Measurements from ENCODE around the gene TBC1D24.

The TBC1D24 gene

DNA sequence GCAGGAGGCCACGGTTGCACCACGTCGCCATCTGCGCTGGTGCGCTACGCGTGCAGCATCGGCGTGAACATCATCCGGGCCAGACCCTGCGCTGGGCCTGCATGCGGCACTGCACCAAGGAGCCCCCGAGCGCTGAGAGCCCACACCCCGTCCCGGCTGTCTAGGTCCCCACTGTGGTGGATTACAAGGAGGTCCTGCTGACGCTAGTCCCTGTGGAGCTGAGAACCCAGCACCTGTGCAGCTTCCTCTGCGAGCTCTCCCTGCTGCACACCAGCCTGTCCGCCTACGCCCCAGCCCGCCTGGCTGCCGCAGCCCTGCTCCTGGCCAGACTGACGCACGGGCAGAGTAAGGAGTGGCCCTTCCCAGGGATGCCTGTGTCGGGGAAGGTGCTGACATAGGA lies 25.8 kb upstream of the TBC1D24 start:
- Histone ChIP-seq H3K36me3 (peaks cover 98% of the 10 kb centered on the region), H3K4me3 (no peak overlapping the region), H3K27me3 (no peaks in the 10 kb centered on the region), H3K9me3 (no peaks in the 10 kb centered on the region), H3K4me1 (peaks cover 25% of the 10 kb centered on the region), H3K27ac (no peak overlapping the region), H3K4me2 (no peak overlapping the region), H3K9ac (no peak overlapping the region), H4K20me1 (peaks cover 54% of the 10 kb centered on the region)
- no peak for TF ChIP-seq Cebpa-rat (IDR thresholded peaks at IDR 0.05)

- Histone ChIP-seq H4K20me1 (peaks cover 56% of the 10 kb centered on the region), H3K27me3 (no peaks in the 10 kb centered on the region), H3K9me3 (no peaks in the 10 kb centered on the region), H3K4me3 (no peak overlapping the region), H3K4me1 (peaks cover 25% of the 10 kb centered on the region), H3K36me3 (peaks cover 98% of the 10 kb centered on the region), H3K9ac (no peak overlapping the region), H3K27ac (peak overlapping the region; percentile 63; the same call in 1 of the 2 replicates), H3K4me2 (peak overlapping the region; percentile 55; the same call in 1 of the 2 replicates)
- TF ChIP-seq Cebpa-rat (IDR thresholded peaks at IDR 0.05), result no peak
These were observed 24.4 kb upstream of the TBC1D24 start for GRCh38 chr16:2450535-2450934.

GRCh38 chr16:2450975-2451381 lies 23.9 kb upstream of the TBC1D24 start:
- Histone ChIP-seq H3K27ac (peak overlapping the region; percentile 63), H3K9ac (peak overlapping the region; percentile 53; the same call in 1 of the 2 replicates), H4K20me1 (peaks cover 57% of the 10 kb centered on the region), H3K36me3 (peaks cover 98% of the 10 kb centered on the region), H3K4me1 (peaks cover 25% of the 10 kb centered on the region), H3K4me3 (no peak overlapping the region), H3K4me2 (peak overlapping the region; percentile 55), H3K27me3 (no peaks in the 10 kb centered on the region), H3K9me3 (no peaks in the 10 kb centered on the region)
- no peak for TF ChIP-seq Cebpa-rat (IDR thresholded peaks at IDR 0.05)

GRCh38 chr16:2451851-2452320 lies 23.0 kb upstream of the TBC1D24 start:
- peak overlapping the region; percentile 63 for H3K27ac ChIP-seq
- H3K4me1 ChIP-seq, result peaks cover 25% of the 10 kb centered on the region
- H3K4me3 ChIP-seq, result no peak overlapping the region
- no peaks in the 10 kb centered on the region for H3K9me3 ChIP-seq
- peak overlapping the region; percentile 55 for H3K4me2 ChIP-seq
- H3K9ac ChIP-seq, result peak overlapping the region; percentile 53; the same call in 1 of the 2 replicates
- no peak for TF ChIP-seq Cebpa-rat (IDR thresholded peaks at IDR 0.05)
- peaks cover 98% of the 10 kb centered on the region for H3K36me3 ChIP-seq
- no peaks in the 10 kb centered on the region for H3K27me3 ChIP-seq
- H4K20me1 ChIP-seq, result peaks cover 57% of the 10 kb centered on the region

DNA sequence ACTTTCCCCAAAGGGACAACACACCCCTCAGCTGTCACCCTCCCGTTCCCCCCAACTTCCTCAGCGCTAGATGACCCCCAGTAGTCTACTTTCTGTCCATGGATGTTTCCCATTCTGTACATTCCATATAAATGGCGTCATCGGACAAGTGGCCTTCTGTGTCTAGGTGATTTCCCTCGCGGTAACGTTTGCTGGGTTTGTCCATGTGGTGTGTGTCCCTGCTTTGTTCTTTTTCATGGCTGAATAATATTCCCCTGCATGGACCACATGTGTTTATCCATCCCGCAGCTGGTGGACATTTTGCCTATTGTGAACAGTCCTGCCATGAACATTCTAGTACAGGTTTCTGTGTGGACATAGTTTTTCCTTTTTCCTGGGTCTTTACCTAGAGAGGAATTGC lies 22.3 kb upstream of the TBC1D24 start:
- no peak overlapping the region for H3K27ac ChIP-seq
- no peak overlapping the region for H3K9ac ChIP-seq
- no peak for TF ChIP-seq Cebpa-rat (IDR thresholded peaks at IDR 0.05)
- no peak overlapping the region for H3K4me3 ChIP-seq
- no peaks in the 10 kb centered on the region for H3K9me3 ChIP-seq
- H4K20me1 ChIP-seq, result peaks cover 64% of the 10 kb centered on the region
- H3K36me3 ChIP-seq, result peaks cover 98% of the 10 kb centered on the region
- no peak overlapping the region; the same call in 1 of the 2 replicates for H3K4me2 ChIP-seq
- H3K27me3 ChIP-seq, result no peaks in the 10 kb centered on the region
- H3K4me1 ChIP-seq, result peaks cover 25% of the 10 kb centered on the region

GRCh38 chr16:2455081-2455845 lies 19.7 kb upstream of the TBC1D24 start:
- Histone ChIP-seq H3K4me2 (no peak overlapping the region), H3K27ac (no peak overlapping the region), H4K20me1 (peaks cover 67% of the 10 kb centered on the region), H3K9ac (no peak overlapping the region), H3K27me3 (no peaks in the 10 kb centered on the region), H3K36me3 (peaks cover 80% of the 10 kb centered on the region), H3K9me3 (no peaks in the 10 kb centered on the region), H3K4me3 (no peak overlapping the region), H3K4me1 (peaks cover 44% of the 10 kb centered on the region)
- no peak for TF ChIP-seq Cebpa-rat (IDR thresholded peaks at IDR 0.05)

- peaks cover 44% of the 10 kb centered on the region for H3K4me1 ChIP-seq
- no peak overlapping the region for H3K4me2 ChIP-seq
- no peak for TF ChIP-seq Cebpa-rat (IDR thresholded peaks at IDR 0.05)
- H3K27ac ChIP-seq, result no peak overlapping the region
- peaks cover 73% of the 10 kb centered on the region for H4K20me1 ChIP-seq
- no peaks in the 10 kb centered on the region for H3K27me3 ChIP-seq
- H3K4me3 ChIP-seq, result no peak overlapping the region
- peaks cover 76% of the 10 kb centered on the region for H3K36me3 ChIP-seq
- H3K9me3 ChIP-seq, result no peaks in the 10 kb centered on the region
- 0 out of 2 replicates have a peak overlapping the region, but pooled peaks have one; percentile 15 for H3K9ac ChIP-seq
These were observed 18.3 kb upstream of the TBC1D24 start for GRCh38 chr16:2456551-2457153.

DNA sequence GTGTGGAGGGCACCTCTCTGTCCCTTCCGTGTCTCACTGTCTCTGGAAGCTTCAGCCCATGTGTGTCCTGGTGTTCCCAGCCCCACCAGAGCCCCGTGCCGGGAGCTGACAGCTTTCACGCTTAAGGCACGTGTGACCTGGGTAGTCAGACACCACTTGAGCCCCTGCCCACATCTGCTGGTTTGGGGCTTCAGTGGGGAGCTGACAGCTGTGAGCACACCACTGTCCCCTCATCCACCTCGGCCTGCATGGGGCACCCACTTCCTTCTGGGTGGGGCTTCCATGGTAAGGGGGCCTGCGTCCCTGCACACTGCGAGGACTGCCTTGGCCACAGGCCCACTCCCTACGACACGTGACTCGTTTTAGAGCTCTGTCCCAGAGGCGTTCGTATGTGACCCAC lies 17.7 kb upstream of the TBC1D24 start:
- peaks cover 73% of the 10 kb centered on the region for H4K20me1 ChIP-seq
- H3K4me3 ChIP-seq, result no peak overlapping the region
- no peaks in the 10 kb centered on the region for H3K27me3 ChIP-seq
- H3K36me3 ChIP-seq, result peaks cover 77% of the 10 kb centered on the region
- no peak overlapping the region for H3K27ac ChIP-seq
- H3K9me3 ChIP-seq, result no peaks in the 10 kb centered on the region
- H3K9ac ChIP-seq, result 0 out of 2 replicates have a peak overlapping the region, but pooled peaks have one; percentile 15
- TF ChIP-seq Cebpa-rat (IDR thresholded peaks at IDR 0.05), result no peak
- H3K4me1 ChIP-seq, result peaks cover 44% of the 10 kb centered on the region
- H3K4me2 ChIP-seq, result no peak overlapping the region

DNA sequence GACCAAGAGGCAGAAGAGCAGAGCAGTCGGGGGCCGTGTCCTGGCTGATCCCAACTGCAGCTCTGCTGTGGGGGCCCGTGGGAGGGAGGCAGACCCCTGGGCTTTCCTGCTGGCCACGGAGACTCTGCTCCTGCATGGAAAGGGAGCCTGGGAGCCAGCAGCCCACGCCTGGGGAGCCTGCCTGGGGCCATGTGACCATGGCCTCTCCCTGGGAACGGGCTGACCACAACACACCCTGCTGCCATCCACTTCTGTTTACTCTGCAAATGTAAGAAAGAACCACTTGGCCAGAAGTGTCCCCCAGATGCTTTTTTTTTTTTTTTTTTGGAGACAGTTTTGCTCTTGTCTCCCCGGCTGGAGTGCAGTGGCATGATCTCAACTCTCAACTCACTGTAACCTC lies 17.0 kb upstream of the TBC1D24 start:
- H3K36me3 ChIP-seq, result peaks cover 75% of the 10 kb centered on the region
- peaks cover 47% of the 10 kb centered on the region for H3K4me1 ChIP-seq
- H3K27ac ChIP-seq, result no peak overlapping the region
- H3K27me3 ChIP-seq, result no peaks in the 10 kb centered on the region
- H4K20me1 ChIP-seq, result peaks cover 73% of the 10 kb centered on the region
- no peaks in the 10 kb centered on the region for H3K9me3 ChIP-seq
- H3K4me2 ChIP-seq, result 0 out of 2 replicates have a peak overlapping the region, but pooled peaks have one; percentile 99
- H3K9ac ChIP-seq, result no peak overlapping the region
- no peak for TF ChIP-seq Cebpa-rat (IDR thresholded peaks at IDR 0.05)
- H3K4me3 ChIP-seq, result no peak overlapping the region
